H9 (cell line): Measurements from ENCODE around the gene UNC45A. TPM values are rescaled to one million over a fixed set of nuclear protein-coding genes. Genes with fewer than 3 reads are reported as not detected.
A peak's percentile ranks its signal among the peaks of the same experiment; 100 is the strongest.

ENCODE experiments used
- DNase-seq: peaks from one replicate; pipeline ENCODE4 v3.0.0-alpha.2; 2017
- H2AFZ ChIP-seq: one replicate; pipeline ENCODE4 v1.6.1; 2013; ENCODE audit warnings: mild to moderate bottlenecking, low read length, control low read depth, moderate library complexity
- H2AK5ac ChIP-seq: 2 replicates; pipeline ENCODE4 v1.6.1; 2013; ENCODE audit warnings: low read length, control low read depth, mixed read lengths; ENCODE audit not compliant: insufficient read length
- H2BK120ac ChIP-seq: one replicate; pipeline ENCODE4 v1.6.1; 2013; ENCODE audit warnings: low read depth, mild to moderate bottlenecking, low read length, control low read depth, inconsistent platforms; ENCODE audit not compliant: poor library complexity, severe bottlenecking
- H2BK12ac ChIP-seq: 2 replicates; pipeline ENCODE4 v1.6.1; 2013; ENCODE audit warnings: low read length, control low read depth, mixed read lengths, low read depth; ENCODE audit not compliant: insufficient read length
- H2BK15ac ChIP-seq: 2 replicates; pipeline ENCODE4 v1.6.1; 2013; ENCODE audit warnings: low read depth, low read length, control low read depth
- H2BK20ac ChIP-seq: one replicate; pipeline ENCODE4 v1.6.1; 2013; ENCODE audit warnings: low read depth, mild to moderate bottlenecking, low read length, control low read depth, inconsistent platforms; ENCODE audit not compliant: poor library complexity, severe bottlenecking
- H2BK5ac ChIP-seq: 2 replicates; pipeline ENCODE4 v1.6.1; 2013; ENCODE audit warnings: low read length, control low read depth, mixed read lengths; ENCODE audit not compliant: insufficient read length
- H3K14ac ChIP-seq: 2 replicates; pipeline ENCODE4 v1.6.1; 2013; ENCODE audit warnings: low read length, control low read depth; ENCODE audit not compliant: insufficient read depth
- H3K18ac ChIP-seq: 2 replicates; pipeline ENCODE4 v1.6.1; 2013; ENCODE audit warnings: low read depth, mild to moderate bottlenecking, mixed read lengths, low read length, control low read depth; ENCODE audit not compliant: insufficient read length
- H3K23ac ChIP-seq: 2 replicates; pipeline ENCODE4 v1.6.1; 2013; ENCODE audit warnings: low read length, control low read depth, mixed read lengths, low read depth; ENCODE audit not compliant: insufficient read length
- H3K23me2 ChIP-seq: 2 replicates; pipeline ENCODE4 v1.6.1; 2013; ENCODE audit warnings: low read depth, mild to moderate bottlenecking, mixed read lengths, low read length, control low read depth; ENCODE audit not compliant: insufficient read length, poor library complexity, severe bottlenecking
- H3K27ac ChIP-seq: 2 replicates; pipeline ENCODE4 v1.5.1; 2013; ENCODE audit warnings: low read length, control low read depth, mixed read lengths, low read depth; ENCODE audit not compliant: insufficient read length
- H3K27me3 ChIP-seq: 2 replicates; pipeline ENCODE4 v1.6.1; 2013; ENCODE audit warnings: low read length, control low read depth, inconsistent platforms; ENCODE audit not compliant: insufficient read depth
- H3K4ac ChIP-seq: 2 replicates; pipeline ENCODE4 v1.6.1; 2013; ENCODE audit warnings: low read depth, mild to moderate bottlenecking, control low read depth, inconsistent platforms, low read length, moderate library complexity
- H3K4me1 ChIP-seq: 2 replicates; pipeline ENCODE4 v1.6.1; 2013; ENCODE audit warnings: low read length, control low read depth, inconsistent platforms; ENCODE audit not compliant: insufficient read depth
- H3K4me2 ChIP-seq: 2 replicates; pipeline ENCODE4 v1.6.1; 2013; ENCODE audit warnings: low read length, control low read depth, mixed read lengths; ENCODE audit not compliant: insufficient read length, insufficient read depth
- H3K56ac ChIP-seq: 2 replicates; pipeline ENCODE4 v1.6.1; 2013; ENCODE audit warnings: low read depth, mild to moderate bottlenecking, mixed read lengths, low read length, control low read depth; ENCODE audit not compliant: insufficient read length
- H3K79me1 ChIP-seq: 2 replicates; pipeline ENCODE4 v1.6.1; 2013; ENCODE audit warnings: low read depth, mild to moderate bottlenecking, moderate library complexity, low read length, control low read depth, inconsistent platforms; ENCODE audit not compliant: insufficient read depth, poor library complexity, severe bottlenecking
- H3K79me2 ChIP-seq: 2 replicates; pipeline ENCODE4 v1.6.1; 2013; ENCODE audit warnings: low read length, control low read depth, inconsistent platforms; ENCODE audit not compliant: insufficient read depth
- H3K9ac ChIP-seq: 2 replicates; pipeline ENCODE4 v1.6.1; 2013; ENCODE audit warnings: low read length, control low read depth, mixed read lengths; ENCODE audit not compliant: insufficient read length; ENCODE audit errors: extremely low read depth
- H3K9me3 ChIP-seq: one replicate; pipeline ENCODE4 v1.6.1; 2013; ENCODE audit warnings: low read depth, low read length, inconsistent platforms; ENCODE audit not compliant: control insufficient read depth
- H3T11ph ChIP-seq: one replicate; pipeline ENCODE4 v1.6.1; 2013; ENCODE audit warnings: mild to moderate bottlenecking, low read length, control low read depth, inconsistent platforms
- H4K20me1 ChIP-seq: one replicate; pipeline ENCODE4 v1.6.1; 2013; ENCODE audit not compliant: control insufficient read depth, insufficient read length, insufficient read depth
- H4K5ac ChIP-seq: 2 replicates; pipeline ENCODE4 v1.6.1; 2013; ENCODE audit warnings: low read depth, mild to moderate bottlenecking, mixed read lengths, low read length, control low read depth; ENCODE audit not compliant: insufficient read length
- H4K8ac ChIP-seq: replicated peaks from 2 replicates; pipeline ENCODE4 v1.6.1; 2013; ENCODE audit warnings: low read length, control low read depth, mixed read lengths, low read depth; ENCODE audit not compliant: insufficient read length
- H4K91ac ChIP-seq: 2 replicates; pipeline ENCODE4 v1.6.1; 2013; ENCODE audit warnings: low read depth, mild to moderate bottlenecking, moderate library complexity, mixed read lengths, low read length, control low read depth; ENCODE audit not compliant: insufficient read length
- H3K27ac Mint-ChIP-seq, 3 experiments: 2 replicates in 2 of 3; 3 replicates in 1 of 3; pipeline ENCODE4 v1.8.0; 2020 to 2021; ENCODE audit warnings: mixed read lengths in 3 of 3, mild to moderate bottlenecking in 1 of 3, moderate library complexity in 1 of 3
- H3K27me3 Mint-ChIP-seq: 2 replicates; pipeline ENCODE4 v1.8.0; 2021; ENCODE audit warnings: low read depth, mild to moderate bottlenecking, moderate library complexity, mixed read lengths
- H3K36me3 Mint-ChIP-seq, 3 experiments: 2 replicates in 2 of 3; 3 replicates in 1 of 3; pipeline ENCODE4 v1.8.0; 2020 to 2021; ENCODE audit warnings: low read depth in 3 of 3, mixed read lengths in 3 of 3; ENCODE audit not compliant: insufficient read depth in 1 of 3
- H3K4me1 Mint-ChIP-seq, 2 experiments: 2 replicates each; pipeline ENCODE4 v1.8.0; 2020; ENCODE audit warnings: mixed read lengths in 2 of 2
- H3K4me3 Mint-ChIP-seq, 2 experiments: 2 replicates in 1 of 2; 3 replicates in 1 of 2; pipeline ENCODE4 v1.8.0; 2020 to 2021; ENCODE audit warnings: mild to moderate bottlenecking in 2 of 2, mixed read lengths in 2 of 2, moderate library complexity in 1 of 2
- H3K9me3 Mint-ChIP-seq, 2 experiments: 2 replicates in 1 of 2; 3 replicates in 1 of 2; pipeline ENCODE4 v1.8.0; 2020; ENCODE audit warnings: mild to moderate bottlenecking in 2 of 2, mixed read lengths in 2 of 2, moderate library complexity in 1 of 2
- WGBS: extraction: QIAGEN DNeasy Blood & Tissue Kit; methylation state at CpG from one replicate; pipeline ENCODE4 v1.1.7; 2013; ENCODE audit warnings: missing lambda C conversion rate, low lambda C conversion rate, mixed read lengths; ENCODE audit not compliant: insufficient read length; ENCODE audit errors: extremely low coverage; 5-methylcytosine and 5-hydroxymethylcytosine counted together
- total RNA-seq: library from RNA; stranded (reverse); gene quantifications from 2 replicates; pipeline ENCODE4 v1.2.1, GENCODE V29; 2021
- TF ChIP-seq, protein P1 (sequence below): fragments of 200-600 bp; sonication (generic); conservative IDR thresholded peaks from 3 replicates; pipeline ENCODE4 v1.8.0; 2021; ENCODE audit warnings: antibody characterized with exemption, mild to moderate bottlenecking

Gene UNC45A
- total RNA-seq, 1 experiment from 2014 or later = 84.6 TPM

DNA sequence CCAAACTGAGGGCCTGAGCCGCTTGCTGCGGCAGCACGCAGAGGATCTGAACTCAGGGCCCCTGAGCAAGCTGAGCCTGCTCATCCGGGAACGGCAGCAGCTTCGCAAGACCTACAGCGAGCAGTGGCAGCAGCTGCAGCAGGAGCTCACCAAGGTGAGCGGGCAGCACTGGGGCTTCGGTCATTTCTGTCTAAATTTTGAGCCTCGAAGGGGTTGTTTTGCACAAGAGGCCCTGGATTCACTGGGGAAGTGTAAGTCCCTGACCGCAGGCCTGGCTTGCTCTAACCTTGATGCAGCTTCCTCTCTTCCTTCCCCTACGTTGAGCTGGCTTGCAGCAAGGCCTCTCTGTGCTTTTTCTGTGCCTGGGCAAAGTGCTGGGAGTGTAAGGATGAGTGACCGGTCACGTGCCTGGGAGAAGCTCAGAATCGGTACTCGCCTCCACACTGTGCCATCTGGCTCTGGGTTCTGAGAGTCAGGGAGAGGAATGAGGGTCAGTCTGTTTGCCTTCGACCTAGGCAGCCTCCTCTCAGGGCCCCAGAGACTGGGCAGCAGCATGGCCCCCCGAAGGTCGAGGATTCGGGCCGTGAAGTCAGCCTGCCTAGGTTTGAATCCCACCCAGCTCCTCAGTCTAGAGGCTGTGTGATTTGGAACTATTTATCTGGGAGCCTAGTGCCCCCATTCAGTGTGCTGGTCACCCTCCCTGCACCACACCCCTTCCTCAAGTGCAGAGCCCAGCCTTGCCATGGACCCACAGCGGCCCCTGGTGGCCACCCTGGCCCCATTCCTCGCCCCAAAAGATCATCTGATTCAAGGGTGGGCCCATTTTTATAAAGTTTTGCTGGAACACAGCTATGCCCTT, 49.4 kb upstream of the UNC45A start:
- H3T11ph ChIP-seq = no peak overlapping the region
- no peaks in the 10 kb centered on the region for H3K79me2 ChIP-seq
- no peaks in the 10 kb centered on the region for H3K27me3 ChIP-seq
- H4K20me1 ChIP-seq = no peaks in the 10 kb centered on the region
- peaks cover 0 to 10% (median 0%) of the 10 kb centered on the region in 3 experiments; a peak in 2 of 7 replicates for H3K36me3 Mint-ChIP-seq
- no peak overlapping the region for H3K14ac ChIP-seq
- H3K9me3 Mint-ChIP-seq = no peaks in the 10 kb centered on the region
- WGBS = no CpG with 5 or more reads among the region's 23 CpGs
- no peak overlapping the region for H2BK20ac ChIP-seq
- H2BK120ac ChIP-seq = no peak overlapping the region
- H3K4me1 Mint-ChIP-seq = peaks cover 17 to 29% of the 10 kb centered on the region in 2 experiments
- peak overlapping the region in 2 of 3 experiments; percentile 64 to 70; a peak in 1 of 7 replicates for H3K27ac Mint-ChIP-seq
- TF ChIP-seq, protein P1, sequence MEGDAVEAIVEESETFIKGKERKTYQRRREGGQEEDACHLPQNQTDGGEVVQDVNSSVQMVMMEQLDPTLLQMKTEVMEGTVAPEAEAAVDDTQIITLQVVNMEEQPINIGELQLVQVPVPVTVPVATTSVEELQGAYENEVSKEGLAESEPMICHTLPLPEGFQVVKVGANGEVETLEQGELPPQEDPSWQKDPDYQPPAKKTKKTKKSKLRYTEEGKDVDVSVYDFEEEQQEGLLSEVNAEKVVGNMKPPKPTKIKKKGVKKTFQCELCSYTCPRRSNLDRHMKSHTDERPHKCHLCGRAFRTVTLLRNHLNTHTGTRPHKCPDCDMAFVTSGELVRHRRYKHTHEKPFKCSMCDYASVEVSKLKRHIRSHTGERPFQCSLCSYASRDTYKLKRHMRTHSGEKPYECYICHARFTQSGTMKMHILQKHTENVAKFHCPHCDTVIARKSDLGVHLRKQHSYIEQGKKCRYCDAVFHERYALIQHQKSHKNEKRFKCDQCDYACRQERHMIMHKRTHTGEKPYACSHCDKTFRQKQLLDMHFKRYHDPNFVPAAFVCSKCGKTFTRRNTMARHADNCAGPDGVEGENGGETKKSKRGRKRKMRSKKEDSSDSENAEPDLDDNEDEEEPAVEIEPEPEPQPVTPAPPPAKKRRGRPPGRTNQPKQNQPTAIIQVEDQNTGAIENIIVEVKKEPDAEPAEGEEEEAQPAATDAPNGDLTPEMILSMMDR = peak; percentile 99
- H3K4ac ChIP-seq = no peak overlapping the region
- no peak overlapping the region for H2BK12ac ChIP-seq
- H2AFZ ChIP-seq = no peak overlapping the region
- H3K23me2 ChIP-seq = peaks cover 7% of the 10 kb centered on the region
- H4K91ac ChIP-seq = no peak overlapping the region
- no peak overlapping the region for H3K18ac ChIP-seq
- H3K9ac ChIP-seq = no peak overlapping the region
- no peaks in the 10 kb centered on the region for H3K27me3 Mint-ChIP-seq
- H4K8ac ChIP-seq = no peak overlapping the region
- H4K5ac ChIP-seq = no peak overlapping the region
- H2AK5ac ChIP-seq = no peak overlapping the region
- H3K56ac ChIP-seq = no peak overlapping the region
- peak; percentile 79 for DNase-seq
- H3K23ac ChIP-seq = no peak overlapping the region
- H2BK15ac ChIP-seq = no peak overlapping the region
- H3K4me1 ChIP-seq = no peaks in the 10 kb centered on the region
- no peak overlapping the region for H3K4me2 ChIP-seq
- H3K79me1 ChIP-seq = no peaks in the 10 kb centered on the region
- H3K4me3 Mint-ChIP-seq = peak overlapping the region in 1 of 2 experiments; percentile 19; a peak in 1 of 5 replicates
- no peaks in the 10 kb centered on the region for H3K9me3 ChIP-seq
- no peak overlapping the region for H2BK5ac ChIP-seq
- H3K27ac ChIP-seq = no peak overlapping the region
